ENCODE results near the gene USP46.

Gene USP46

GRCh38 chr4:52604215-52604614, 54.9 kb downstream of the USP46 start:
- H3K27me3 ChIP-seq (ENCODE audit: insufficient read depth, poor library complexity, severe bottlenecking), result no peaks in the 10 kb centered on the region
- H3K36me3 ChIP-seq (ENCODE audit: low read depth), result peaks cover 11% of the 10 kb centered on the region
- no peaks in the 10 kb centered on the region for H3K9me3 ChIP-seq (ENCODE audit: severe bottlenecking)
- no peak overlapping the region for H3K27ac ChIP-seq (ENCODE audit: poor library complexity, severe bottlenecking)
- TF ChIP-seq, protein P1, sequence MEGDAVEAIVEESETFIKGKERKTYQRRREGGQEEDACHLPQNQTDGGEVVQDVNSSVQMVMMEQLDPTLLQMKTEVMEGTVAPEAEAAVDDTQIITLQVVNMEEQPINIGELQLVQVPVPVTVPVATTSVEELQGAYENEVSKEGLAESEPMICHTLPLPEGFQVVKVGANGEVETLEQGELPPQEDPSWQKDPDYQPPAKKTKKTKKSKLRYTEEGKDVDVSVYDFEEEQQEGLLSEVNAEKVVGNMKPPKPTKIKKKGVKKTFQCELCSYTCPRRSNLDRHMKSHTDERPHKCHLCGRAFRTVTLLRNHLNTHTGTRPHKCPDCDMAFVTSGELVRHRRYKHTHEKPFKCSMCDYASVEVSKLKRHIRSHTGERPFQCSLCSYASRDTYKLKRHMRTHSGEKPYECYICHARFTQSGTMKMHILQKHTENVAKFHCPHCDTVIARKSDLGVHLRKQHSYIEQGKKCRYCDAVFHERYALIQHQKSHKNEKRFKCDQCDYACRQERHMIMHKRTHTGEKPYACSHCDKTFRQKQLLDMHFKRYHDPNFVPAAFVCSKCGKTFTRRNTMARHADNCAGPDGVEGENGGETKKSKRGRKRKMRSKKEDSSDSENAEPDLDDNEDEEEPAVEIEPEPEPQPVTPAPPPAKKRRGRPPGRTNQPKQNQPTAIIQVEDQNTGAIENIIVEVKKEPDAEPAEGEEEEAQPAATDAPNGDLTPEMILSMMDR (IDR thresholded peaks at IDR 0.05; ENCODE audit: poor library complexity, severe bottlenecking), result no peak
- H3K4me1 ChIP-seq (ENCODE audit: insufficient read depth, poor library complexity, severe bottlenecking), result no peaks in the 10 kb centered on the region
- DNase-seq (ENCODE audit: low spot score) (no peak), ATAC-seq (ENCODE audit: low read depth) (no peak)
- no peak overlapping the region for H3K4me3 ChIP-seq (ENCODE audit: severe bottlenecking)

DNA sequence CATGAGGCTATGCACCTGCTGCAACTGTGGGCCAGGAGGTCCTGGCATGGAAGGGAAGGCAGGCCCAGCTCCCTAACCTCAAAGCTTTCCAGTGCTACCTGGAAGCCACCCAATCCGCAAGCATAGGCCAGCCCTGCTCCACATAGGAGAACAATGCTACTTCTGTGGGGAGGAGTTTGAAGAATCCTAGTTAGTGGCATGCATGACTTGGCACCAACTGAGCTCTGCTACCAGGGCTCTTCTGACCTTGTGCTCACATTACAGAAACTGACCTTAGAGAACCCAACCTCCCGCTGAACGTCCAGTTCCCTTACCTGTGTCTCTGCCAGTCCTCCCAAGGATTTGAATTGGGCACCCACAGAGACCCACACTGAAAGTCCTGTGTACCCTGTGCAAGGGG, 58.8 kb downstream of the USP46 start:
- Histone ChIP-seq H3K4me1 (ENCODE audit: insufficient read depth, poor library complexity, severe bottlenecking) (no peaks in the 10 kb centered on the region), H3K4me3 (ENCODE audit: severe bottlenecking) (no peak overlapping the region), H3K27ac (ENCODE audit: poor library complexity, severe bottlenecking) (no peak overlapping the region), H3K27me3 (ENCODE audit: insufficient read depth, poor library complexity, severe bottlenecking) (no peaks in the 10 kb centered on the region), H3K36me3 (ENCODE audit: low read depth) (peaks cover 41% of the 10 kb centered on the region), H3K9me3 (ENCODE audit: severe bottlenecking) (no peaks in the 10 kb centered on the region)
- DNase-seq (ENCODE audit: low spot score), result no peak
- no peak for ATAC-seq (ENCODE audit: low read depth)
- TF ChIP-seq, protein P1 (IDR thresholded peaks at IDR 0.05; ENCODE audit: poor library complexity, severe bottlenecking), result no peak

DNA sequence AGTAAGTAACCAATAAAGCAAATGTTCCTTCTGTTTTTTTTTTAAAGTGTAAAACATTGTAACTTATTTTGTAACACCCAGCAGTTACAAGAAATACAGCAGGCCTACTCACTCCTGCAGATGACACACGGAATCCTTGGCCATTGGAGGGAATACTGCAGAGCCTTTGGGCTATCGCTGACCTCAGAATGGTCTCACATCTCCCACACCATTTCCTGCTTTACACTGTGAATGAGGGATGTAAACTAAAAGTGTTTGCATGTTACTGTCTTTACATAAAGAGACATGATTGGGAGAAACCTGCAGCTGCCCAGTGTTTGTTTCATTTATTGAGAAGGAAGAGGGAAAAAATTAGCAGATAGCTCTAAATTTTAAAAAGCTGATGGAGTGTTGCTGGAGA, 64.1 kb downstream of the USP46 start:
- Histone ChIP-seq H3K4me1 (ENCODE audit: insufficient read depth, poor library complexity, severe bottlenecking) (no peaks in the 10 kb centered on the region), H3K36me3 (ENCODE audit: low read depth) (peaks cover 33% of the 10 kb centered on the region), H3K4me3 (ENCODE audit: severe bottlenecking) (no peak overlapping the region), H3K9me3 (ENCODE audit: severe bottlenecking) (no peaks in the 10 kb centered on the region), H3K27ac (ENCODE audit: poor library complexity, severe bottlenecking) (no peak overlapping the region), H3K27me3 (ENCODE audit: insufficient read depth, poor library complexity, severe bottlenecking) (no peaks in the 10 kb centered on the region)
- TF ChIP-seq, protein P1 (IDR thresholded peaks at IDR 0.05; ENCODE audit: poor library complexity, severe bottlenecking), result no peak
- DNase-seq (ENCODE audit: low spot score), result no peak
- ATAC-seq (ENCODE audit: low read depth), result no peak

DNA sequence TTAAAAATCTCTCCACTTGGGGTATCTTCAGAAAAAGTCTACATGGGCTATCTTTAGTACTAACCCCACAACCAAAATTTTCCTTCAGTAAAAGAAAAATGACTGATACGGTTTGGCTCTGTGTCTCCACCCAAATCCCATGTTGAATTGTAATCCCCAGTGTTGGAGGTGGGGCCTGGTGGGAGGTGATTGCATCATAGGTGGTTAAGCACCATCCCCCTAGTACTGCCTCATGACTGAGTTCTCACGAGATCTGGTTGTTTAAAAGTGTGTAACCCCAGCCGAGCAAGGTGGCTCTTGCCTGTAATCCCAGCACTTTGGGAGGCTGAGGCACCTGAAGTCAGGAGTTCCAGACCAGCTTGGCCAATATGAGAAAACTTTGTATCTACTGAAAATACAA, 66.8 kb downstream of the USP46 start:
- no peak for DNase-seq (ENCODE audit: low spot score)
- no peak for ATAC-seq (ENCODE audit: low read depth)
- H3K4me3 ChIP-seq (ENCODE audit: severe bottlenecking), result no peak overlapping the region

More for the DNA sequence above, 66.8 kb downstream of the USP46 start:
- Histone ChIP-seq H3K4me1 (ENCODE audit: insufficient read depth, poor library complexity, severe bottlenecking) (no peaks in the 10 kb centered on the region), H3K9me3 (ENCODE audit: severe bottlenecking) (no peaks in the 10 kb centered on the region), H3K27me3 (ENCODE audit: insufficient read depth, poor library complexity, severe bottlenecking) (no peaks in the 10 kb centered on the region), H3K27ac (ENCODE audit: poor library complexity, severe bottlenecking) (no peak overlapping the region), H3K36me3 (ENCODE audit: low read depth) (peaks cover 19% of the 10 kb centered on the region)
- TF ChIP-seq, protein P1 (IDR thresholded peaks at IDR 0.05; ENCODE audit: poor library complexity, severe bottlenecking), result no peak

Data from RWPE2 (cell line).